HCT116 (cell line): Measurements from ENCODE around the gene HOMER2.

ENCODE experiments used
- CEBPB ChIP-seq: IDR thresholded peaks from 2 replicates; pipeline ENCODE4 v1.6.1; 2012; ENCODE audit warnings: low read depth
- TF ChIP-seq, protein P1 (sequence below), 3 experiments: fragments of 200-600 bp in 1 of 3; sonication (generic) in 1 of 3; IDR thresholded peaks in 2 of 3; conservative IDR thresholded peaks in 1 of 3; 2 replicates each; pipeline ENCODE4 v1.5.1; 2012 to 2017; ENCODE audit warnings: low read depth in 2 of 3, low read length in 2 of 3, antibody characterized with exemption in 1 of 3, borderline replicate concordance in 1 of 3, control low read depth in 1 of 3, mild to moderate bottlenecking in 1 of 3, mixed read lengths in 1 of 3, mixed run types in 1 of 3, moderate library complexity in 1 of 3; ENCODE audit not compliant: insufficient read depth in 1 of 3

DNA sequence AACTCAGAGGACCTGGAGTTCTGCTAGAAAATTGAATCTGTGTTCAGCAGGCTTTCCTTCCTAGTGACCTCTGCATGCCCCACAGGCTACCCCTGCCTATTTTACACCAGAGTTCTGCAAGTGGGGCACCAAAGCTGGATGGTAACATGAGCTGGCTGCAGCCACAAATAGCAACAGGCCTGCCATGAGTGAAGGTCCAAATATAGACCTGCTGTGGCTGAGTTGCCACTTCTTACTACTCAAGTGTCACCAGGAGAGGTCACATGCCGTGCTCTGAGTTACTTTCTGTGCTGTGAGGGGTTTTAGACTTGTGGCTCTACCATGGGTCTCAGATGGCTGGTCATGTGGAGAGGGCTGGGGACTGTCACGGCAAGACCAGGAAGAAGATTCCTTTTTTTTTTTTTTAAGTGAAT is 146.5 kb downstream of the HOMER2 start, which contains the start of gene FSD2:
- TF ChIP-seq CEBPB = no peak
- TF ChIP-seq, protein P1, sequence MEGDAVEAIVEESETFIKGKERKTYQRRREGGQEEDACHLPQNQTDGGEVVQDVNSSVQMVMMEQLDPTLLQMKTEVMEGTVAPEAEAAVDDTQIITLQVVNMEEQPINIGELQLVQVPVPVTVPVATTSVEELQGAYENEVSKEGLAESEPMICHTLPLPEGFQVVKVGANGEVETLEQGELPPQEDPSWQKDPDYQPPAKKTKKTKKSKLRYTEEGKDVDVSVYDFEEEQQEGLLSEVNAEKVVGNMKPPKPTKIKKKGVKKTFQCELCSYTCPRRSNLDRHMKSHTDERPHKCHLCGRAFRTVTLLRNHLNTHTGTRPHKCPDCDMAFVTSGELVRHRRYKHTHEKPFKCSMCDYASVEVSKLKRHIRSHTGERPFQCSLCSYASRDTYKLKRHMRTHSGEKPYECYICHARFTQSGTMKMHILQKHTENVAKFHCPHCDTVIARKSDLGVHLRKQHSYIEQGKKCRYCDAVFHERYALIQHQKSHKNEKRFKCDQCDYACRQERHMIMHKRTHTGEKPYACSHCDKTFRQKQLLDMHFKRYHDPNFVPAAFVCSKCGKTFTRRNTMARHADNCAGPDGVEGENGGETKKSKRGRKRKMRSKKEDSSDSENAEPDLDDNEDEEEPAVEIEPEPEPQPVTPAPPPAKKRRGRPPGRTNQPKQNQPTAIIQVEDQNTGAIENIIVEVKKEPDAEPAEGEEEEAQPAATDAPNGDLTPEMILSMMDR (IDR thresholded peaks at IDR 0.05 in 2 of 3, conservative IDR thresholded peaks at IDR 0.05 in 1 of 3; ENCODE audit: borderline replicate concordance in 1 of 3, insufficient read depth in 1 of 3, low read depth in 2 of 3, low read length in 2 of 3) = no peak
